ENCODE data around the gene TMEM120A.

TMEM120A gene

DNA sequence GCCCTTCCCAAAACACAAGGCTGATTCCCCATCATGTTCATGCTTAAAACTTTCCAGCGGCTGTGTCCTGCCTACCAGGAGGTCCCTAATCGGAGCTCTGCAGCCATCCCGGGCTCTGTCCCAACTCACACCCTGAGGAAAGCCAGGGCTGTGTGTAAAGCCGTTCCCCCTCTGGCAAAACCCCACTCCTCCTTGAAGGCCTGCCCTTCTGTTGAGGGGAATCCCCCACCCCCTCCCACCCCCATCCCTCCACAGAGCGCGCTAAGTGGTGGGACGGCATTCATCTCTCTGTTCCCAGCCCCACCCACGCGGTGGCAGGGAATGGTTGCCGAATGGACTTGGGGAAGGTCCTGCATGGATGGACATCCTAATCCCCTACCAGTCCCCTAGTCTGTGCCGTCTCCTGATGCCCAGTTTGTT, 667 bp upstream of the TMEM120A start:
- DNase-seq (ENCODE audit: low spot score) = no peak

DNA sequence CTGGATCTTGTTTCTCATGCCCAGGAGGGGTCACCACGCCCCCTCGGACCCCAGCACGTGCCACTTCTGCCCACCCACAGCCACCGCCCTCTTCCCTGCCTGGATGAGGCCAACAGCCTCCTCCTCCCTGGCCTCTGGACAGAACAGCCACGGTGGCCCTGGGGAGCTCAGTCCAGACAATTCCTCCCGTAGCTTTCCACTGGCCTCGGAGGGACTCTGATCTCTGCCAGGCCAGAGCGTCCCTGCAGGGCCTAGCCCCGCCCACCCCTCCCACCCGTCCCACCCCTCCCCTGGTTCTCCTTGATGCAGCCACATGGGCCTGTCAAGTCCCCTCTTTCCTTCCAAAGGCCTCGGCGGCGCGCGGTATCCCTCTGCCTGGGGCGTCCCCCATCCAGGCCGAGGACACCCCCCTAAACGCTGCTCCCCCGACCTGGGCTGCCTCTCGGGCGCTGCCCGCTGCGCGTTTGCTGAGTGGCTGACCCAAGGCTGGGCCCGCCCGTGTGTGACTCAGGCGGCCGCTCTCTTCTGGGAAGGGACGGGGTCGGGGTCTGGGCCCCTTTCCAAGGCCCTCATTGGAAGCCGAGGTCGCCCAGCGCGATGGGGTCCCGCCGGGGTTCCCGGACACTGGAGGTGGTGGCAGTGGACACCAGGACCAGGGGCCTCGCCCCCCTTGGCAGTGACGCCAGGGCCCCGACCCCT, 557 bp downstream of the TMEM120A start:
- DNase-seq (ENCODE audit: low spot score) = peak; percentile 43

GRCh38 chr7:75992083-75992755, 2.2 kb downstream of the TMEM120A start:
- DNase-seq (ENCODE audit: low spot score) = no peak

DNA sequence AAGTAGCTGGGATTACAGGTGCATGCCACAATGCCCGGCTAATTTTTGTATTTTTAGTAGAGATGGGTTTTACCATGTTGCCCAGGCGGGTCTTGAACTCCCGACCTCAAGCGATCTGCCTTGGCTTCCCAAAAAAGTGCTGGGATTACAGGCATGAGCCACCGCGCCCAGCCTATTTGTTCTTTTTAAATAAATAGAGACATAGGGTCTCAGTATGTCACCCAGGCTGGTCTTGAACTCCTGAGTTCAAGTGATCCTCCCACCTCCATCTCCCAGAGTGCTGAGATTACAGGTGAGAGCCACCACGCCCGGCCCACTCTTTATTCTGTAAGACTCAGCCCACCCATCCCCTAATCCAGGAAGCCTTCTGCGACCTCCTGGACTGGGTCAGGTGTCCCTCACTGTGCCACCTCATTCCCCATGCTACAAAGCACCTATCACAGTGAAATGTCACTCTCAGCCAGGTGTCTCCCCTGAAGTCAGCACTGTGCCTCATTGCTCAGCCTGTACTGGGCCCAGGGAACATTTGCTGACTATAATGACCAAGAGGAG, 2.8 kb downstream of the TMEM120A start:
- no peak for DNase-seq (ENCODE audit: low spot score)

DNA sequence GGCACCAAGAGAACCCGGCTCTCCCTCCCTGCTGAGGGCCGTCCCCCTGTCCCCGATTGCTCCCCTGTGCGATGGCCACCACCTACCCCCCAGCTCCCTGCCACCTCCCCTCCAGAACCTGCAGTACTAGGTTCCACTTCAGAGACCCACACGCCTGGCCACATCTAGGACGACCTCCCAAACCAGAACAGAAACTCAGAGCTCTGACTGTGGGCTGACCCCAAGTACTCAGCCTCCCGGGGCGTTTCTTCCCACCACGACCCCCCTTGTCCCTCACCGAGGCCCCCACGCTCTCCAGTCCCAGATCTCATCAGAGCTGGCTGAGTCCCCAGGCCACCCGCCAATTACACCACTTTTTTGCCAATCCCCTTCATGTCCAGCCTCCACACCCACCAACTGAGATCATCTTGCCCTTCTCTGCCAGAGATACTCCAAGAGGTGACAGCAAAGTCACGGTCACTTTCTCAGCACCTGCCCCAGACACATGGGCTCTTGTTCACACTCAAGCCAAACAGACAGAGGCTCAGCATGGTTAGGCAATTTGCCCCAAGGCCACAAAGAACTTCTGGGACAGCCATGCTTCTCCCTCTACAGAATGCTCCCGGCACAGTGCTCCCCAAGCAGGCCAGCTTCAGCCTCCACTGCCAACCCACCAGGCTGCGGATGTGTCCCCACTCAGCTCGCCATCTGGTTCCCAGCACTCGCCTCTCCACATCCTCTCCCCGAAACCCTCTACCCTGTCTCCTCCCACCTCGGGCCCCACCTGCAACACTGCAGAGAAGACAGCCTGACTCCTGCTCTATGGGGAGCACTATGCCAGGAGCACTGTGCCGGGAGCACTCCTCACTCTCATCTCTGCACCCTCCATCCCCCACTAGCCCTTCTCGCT, 4.7 kb downstream of the TMEM120A start:
- DNase-seq (ENCODE audit: low spot score) = peak; percentile 33

DNA sequence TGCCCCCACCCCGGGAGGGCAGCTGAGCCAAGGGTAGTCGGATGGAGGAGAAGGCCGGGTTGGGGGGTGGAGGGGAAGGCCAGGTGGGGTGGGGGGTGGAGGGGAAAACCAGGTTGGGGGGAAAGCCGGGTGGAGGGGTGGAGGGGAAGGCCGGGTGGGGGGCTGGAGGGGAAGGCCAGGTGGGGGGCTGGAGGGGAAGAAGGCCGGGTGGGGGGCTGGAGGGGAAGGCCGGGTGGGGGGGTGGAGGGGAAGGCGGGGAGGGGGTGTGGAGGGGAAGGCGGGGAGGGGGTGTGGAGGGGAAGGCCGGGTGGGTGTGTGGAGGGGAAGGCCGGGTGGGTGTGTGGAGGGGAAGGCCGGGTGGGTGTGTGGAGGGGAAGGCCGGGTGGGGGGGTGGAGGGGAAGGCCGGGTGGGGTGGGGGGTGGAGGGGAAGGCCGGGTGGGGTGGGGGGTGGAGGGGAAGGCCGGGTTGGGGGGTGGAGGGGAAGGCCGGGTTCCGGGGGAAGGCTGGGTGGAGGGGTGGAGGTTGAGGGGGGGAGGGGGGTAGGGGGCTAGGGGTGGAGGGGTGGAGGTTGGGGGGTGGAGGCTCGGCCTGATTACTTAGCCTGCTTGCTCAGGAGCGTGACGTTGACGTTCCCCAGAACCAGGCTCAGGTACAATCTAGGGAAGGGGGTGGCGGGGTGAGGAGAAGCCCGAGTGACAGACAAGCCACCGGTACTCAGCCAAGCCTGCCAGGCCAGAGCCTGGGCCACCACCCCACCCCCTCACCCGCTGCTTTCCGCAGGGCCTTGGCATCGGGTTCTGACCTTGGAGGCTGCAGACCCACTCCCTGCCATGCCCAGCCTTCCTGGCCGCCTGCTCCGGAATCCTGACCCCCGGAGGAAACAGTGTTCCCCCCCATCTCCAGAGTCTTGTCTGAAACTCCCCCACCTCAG, 5.6 kb downstream of the TMEM120A start:
- no peak for DNase-seq (ENCODE audit: low spot score)

DNA sequence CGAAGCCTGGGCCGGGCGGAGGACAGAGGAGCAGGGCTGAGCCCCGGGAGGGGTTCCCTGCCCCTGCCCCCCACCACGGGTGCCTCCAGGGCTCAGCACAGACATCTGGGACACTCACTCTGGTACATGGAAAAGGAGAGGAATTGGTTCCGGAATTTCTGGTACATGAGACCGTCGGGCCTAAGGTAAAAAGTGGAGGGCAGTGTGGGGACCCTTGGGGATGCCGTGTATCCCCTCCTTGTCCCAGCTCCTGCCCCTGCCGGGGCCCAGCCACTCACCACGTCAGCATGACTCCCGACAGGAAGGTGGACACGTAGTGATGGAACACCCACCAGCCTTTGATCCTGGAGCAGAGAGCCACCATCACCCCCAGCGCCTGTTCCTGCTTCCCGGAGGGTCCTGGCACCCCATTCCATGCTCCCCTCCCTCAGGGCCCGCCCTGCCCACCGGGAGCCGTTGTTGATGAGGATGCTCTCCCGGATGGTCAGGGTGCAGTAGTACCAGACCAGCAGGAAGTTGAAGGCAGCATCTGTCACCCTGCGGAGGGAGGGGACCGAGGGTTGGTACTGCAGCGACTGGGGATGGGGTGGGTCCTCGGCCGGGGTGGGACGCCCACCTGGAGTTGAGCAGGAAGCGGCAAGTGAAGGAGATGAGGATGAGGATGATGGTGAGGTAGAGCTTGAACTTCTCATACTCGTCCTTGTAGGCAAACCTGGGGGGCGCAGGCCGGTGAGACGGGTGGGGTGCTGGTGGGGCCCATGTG, 6.4 kb downstream of the TMEM120A start:
- DNase-seq (ENCODE audit: low spot score) = no peak

DNA sequence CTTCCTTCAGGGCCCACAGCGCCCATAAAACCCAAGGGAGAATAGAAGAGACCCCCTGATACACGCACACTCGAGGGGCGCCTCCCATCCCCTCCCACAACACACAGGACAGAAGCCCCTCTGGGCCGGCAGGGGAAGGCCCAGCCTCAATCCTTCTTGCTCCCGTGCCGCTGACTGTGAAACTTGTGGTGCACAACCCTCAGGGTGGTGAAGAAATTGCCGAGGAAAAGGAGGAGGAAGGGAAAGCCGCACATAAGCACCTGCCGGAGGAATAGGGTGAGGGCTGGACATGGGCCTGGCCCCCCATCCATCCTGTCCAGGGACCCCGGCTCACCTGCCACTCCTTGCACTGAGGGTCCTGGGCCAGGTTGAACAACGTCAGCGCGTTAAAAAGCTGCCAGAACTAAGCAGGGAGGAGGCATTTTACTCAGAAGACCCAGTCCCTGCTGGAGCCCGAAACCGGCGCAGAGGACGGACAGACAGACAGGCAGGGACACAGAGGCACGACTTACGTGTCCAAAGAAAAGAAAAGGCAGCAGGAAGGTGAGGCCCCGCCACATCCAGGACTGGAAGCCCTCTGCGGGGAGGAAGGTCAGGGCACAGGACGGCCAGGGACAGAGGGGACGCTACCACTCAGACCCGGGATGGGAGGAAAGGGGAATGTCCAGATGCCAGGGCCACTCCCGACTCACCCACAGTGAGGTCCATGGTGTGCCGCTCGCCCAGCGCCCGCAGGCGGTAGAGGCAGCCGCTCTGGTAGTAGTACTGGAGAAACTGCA, 7.2 kb downstream of the TMEM120A start:
- no peak for DNase-seq (ENCODE audit: low spot score)

- no peak for DNase-seq (ENCODE audit: low spot score)
Measured at GRCh38 chr7:75986147-75986781, 8.1 kb downstream of the TMEM120A start.

GRCh38 chr7:75985518-75986146, 8.8 kb downstream of the TMEM120A start:
- DNase-seq (ENCODE audit: low spot score) = no peak

- no peak for DNase-seq (ENCODE audit: low spot score)
Measured at GRCh38 chr7:75985009-75985517, 9.3 kb downstream of the TMEM120A start.

- DNase-seq (ENCODE audit: low spot score) = no peak
Measured at GRCh38 chr7:75984130-75985008, 10.0 kb downstream of the TMEM120A start.

DNA sequence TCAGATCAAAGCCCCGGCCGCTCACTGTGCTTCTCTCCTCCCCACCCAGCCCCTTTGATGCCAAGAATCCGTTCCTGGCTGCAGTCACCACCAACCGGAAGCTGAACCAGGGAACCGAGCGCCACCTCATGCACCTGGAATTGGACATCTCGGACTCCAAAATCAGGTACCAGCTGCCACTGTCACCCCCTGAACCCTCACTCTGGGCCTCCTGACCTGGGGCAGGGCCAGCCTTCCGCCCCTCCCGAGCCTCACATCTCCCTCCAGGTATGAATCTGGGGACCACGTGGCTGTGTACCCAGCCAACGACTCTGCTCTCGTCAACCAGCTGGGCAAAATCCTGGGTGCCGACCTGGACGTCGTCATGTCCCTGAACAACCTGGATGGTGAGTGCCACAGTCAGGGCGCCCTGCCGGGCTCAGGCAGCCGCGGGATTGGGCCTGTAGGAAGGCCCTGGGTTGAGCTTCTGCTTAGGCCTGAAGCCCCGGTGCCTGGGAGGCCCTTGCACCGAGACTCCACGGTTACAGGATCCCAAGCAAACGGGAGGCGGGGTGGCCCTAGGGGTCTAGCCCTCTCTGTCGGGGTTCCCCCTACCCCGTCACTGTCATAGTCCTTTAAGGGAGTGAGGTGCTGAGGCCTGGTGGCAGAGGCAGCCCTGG, 10.8 kb downstream of the TMEM120A start:
- DNase-seq (ENCODE audit: low spot score) = no peak

- DNase-seq (ENCODE audit: low spot score) = no peak
Measured at GRCh38 chr7:75982306-75983064, 11.9 kb downstream of the TMEM120A start.

DNA sequence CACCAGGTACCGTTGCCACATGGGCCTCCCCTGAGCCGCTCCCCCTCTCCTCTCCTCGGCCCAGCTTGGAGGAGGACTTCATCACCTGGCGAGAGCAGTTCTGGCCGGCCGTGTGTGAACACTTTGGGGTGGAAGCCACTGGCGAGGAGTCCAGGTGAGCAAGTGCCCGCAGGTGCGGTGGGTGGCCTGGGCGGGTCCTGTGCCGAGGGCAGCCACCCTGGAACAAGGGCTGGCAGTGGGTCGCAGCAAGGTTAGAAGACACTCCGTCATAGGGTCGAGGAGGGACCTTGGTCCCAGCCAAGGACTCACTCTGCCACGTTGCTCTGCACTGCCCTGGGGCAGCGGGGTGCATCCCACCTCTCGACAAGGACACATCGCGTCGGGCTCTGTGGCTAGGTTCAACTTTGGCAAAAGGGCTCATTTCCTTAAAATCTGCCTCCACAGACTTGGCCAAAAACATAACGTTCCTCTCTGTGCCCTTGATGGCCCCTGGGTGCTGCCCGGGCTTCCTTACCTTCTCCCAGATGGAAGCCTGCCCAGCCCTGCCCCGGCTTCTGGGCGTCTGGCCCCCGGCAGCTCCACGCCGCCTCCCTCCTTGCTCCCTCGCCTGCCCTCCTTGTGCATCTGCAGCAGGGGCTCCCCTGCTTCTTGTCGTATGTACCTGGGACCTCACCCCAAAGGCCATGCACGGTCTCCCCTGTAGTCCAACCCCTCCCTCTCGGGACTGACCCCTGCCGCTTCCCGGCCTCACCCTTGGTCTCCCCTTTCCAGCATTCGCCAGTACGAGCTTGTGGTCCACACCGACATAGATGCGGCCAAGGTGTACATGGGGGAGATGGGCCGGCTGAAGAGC, 12.7 kb downstream of the TMEM120A start:
- DNase-seq (ENCODE audit: low spot score) = no peak

DNA sequence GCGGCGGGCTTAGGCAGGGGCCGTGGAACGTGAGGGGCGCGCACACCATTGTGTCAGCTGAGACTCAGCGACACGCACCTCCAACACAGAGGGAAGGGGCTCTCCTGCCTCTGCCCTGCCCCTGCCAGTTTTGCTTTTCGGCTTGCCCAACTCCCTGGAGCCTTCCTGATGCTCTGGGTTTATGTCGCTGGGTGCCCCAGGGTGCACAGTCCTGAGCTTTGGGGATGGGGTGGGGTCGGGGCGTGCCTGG, 13.3 kb downstream of the TMEM120A start:
- DNase-seq (ENCODE audit: low spot score) = no peak

Measured in cerebellar cortex (tissue), 1 donor.